C4-2B (cell line): ENCODE measurements around the gene TRPC4AP.

Source experiments
- ZFX ChIP-seq: fragments of 450-650 bp; IDR thresholded peaks from 2 replicates; pipeline ENCODE4 v1.6.1; 2017
- TF ChIP-seq, protein P1 (sequence below): fragments of 450-650 bp; conservative IDR thresholded peaks from 2 replicates; pipeline ENCODE4 v1.5.1; 2017; ENCODE audit warnings: mild to moderate bottlenecking

DNA sequence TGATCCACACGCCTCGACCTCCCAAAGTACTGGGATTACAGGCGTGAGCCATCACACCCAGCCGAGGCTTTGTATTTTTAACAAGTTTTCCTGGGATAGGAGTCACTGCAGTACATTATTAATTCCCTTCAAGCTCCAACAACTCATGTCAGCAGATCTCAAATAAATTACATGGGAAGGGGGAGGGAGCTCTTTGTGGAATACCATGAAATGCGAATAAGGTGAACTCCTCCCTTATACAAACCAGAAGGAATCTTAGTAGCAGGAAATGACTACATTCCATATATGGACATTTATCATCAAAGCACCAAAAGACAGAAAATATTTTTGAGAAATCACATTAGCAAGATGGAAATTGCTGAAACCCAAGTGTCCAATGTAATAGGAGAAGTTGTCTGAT is 139.9 kb downstream of the TRPC4AP start:
- TF ChIP-seq, protein P1, sequence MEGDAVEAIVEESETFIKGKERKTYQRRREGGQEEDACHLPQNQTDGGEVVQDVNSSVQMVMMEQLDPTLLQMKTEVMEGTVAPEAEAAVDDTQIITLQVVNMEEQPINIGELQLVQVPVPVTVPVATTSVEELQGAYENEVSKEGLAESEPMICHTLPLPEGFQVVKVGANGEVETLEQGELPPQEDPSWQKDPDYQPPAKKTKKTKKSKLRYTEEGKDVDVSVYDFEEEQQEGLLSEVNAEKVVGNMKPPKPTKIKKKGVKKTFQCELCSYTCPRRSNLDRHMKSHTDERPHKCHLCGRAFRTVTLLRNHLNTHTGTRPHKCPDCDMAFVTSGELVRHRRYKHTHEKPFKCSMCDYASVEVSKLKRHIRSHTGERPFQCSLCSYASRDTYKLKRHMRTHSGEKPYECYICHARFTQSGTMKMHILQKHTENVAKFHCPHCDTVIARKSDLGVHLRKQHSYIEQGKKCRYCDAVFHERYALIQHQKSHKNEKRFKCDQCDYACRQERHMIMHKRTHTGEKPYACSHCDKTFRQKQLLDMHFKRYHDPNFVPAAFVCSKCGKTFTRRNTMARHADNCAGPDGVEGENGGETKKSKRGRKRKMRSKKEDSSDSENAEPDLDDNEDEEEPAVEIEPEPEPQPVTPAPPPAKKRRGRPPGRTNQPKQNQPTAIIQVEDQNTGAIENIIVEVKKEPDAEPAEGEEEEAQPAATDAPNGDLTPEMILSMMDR = no peak
- TF ChIP-seq ZFX = no peak
